ENCODE results near the gene OR2AK2.

GRCh38 chr1:247936415-247936814, 28.6 kb upstream of the OR2AK2 start:
- no peak for TF ChIP-seq CTCF (conservative IDR thresholded peaks at IDR 0.05 in 1 of 2, IDR thresholded peaks at IDR 0.05 in 1 of 2; ENCODE audit: low read depth in 1 of 2, low read length in 2 of 2)
- no peak for TF ChIP-seq EZH2 (IDR thresholded peaks at IDR 0.05; ENCODE audit: low read length, missing control alignments)

Measured in fibroblast of lung (primary cell).